ENCODE results near the gene SMURF1.

DNA sequence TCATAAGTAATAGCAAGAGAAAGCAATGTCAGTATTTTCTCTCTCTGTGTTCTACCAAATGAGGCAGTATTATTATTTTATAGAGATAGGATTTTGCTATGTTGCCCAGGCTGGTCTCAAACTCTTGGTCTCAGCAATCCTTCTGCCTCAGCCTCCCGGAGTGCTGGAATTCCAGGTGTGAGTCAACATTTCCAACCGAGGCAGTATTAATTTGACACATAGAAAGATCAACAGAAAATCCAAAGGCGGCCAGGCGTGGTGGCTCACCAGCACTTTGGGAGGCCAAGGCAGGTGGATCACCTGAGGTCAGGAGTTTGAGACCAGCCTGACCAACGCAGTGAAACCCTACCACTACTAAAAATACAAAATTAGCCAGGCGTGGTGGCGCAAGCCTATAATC is 71.8 kb downstream of the SMURF1 start:
- TF ChIP-seq, protein P1, sequence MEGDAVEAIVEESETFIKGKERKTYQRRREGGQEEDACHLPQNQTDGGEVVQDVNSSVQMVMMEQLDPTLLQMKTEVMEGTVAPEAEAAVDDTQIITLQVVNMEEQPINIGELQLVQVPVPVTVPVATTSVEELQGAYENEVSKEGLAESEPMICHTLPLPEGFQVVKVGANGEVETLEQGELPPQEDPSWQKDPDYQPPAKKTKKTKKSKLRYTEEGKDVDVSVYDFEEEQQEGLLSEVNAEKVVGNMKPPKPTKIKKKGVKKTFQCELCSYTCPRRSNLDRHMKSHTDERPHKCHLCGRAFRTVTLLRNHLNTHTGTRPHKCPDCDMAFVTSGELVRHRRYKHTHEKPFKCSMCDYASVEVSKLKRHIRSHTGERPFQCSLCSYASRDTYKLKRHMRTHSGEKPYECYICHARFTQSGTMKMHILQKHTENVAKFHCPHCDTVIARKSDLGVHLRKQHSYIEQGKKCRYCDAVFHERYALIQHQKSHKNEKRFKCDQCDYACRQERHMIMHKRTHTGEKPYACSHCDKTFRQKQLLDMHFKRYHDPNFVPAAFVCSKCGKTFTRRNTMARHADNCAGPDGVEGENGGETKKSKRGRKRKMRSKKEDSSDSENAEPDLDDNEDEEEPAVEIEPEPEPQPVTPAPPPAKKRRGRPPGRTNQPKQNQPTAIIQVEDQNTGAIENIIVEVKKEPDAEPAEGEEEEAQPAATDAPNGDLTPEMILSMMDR (conservative IDR thresholded peaks at IDR 0.05; ENCODE audit: low read depth, low read length), result no peak
- TF ChIP-seq RCOR1 (IDR thresholded peaks at IDR 0.05; ENCODE audit: insufficient replicate concordance, low read length), result no peak
- no peak for TF ChIP-seq POLR2A (IDR thresholded peaks at IDR 0.05; ENCODE audit: low read depth, low read length)
- TF ChIP-seq, protein P2, sequence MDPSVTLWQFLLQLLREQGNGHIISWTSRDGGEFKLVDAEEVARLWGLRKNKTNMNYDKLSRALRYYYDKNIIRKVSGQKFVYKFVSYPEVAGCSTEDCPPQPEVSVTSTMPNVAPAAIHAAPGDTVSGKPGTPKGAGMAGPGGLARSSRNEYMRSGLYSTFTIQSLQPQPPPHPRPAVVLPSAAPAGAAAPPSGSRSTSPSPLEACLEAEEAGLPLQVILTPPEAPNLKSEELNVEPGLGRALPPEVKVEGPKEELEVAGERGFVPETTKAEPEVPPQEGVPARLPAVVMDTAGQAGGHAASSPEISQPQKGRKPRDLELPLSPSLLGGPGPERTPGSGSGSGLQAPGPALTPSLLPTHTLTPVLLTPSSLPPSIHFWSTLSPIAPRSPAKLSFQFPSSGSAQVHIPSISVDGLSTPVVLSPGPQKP (IDR thresholded peaks at IDR 0.05; ENCODE audit: borderline replicate concordance, low read depth, low read length), result no peak
- no peak for TF ChIP-seq CHD1 (IDR thresholded peaks at IDR 0.05; ENCODE audit: low read depth, low read length)
- TF ChIP-seq RAD21 (IDR thresholded peaks at IDR 0.05; ENCODE audit: low read length), result no peak
- TF ChIP-seq, protein P3, sequence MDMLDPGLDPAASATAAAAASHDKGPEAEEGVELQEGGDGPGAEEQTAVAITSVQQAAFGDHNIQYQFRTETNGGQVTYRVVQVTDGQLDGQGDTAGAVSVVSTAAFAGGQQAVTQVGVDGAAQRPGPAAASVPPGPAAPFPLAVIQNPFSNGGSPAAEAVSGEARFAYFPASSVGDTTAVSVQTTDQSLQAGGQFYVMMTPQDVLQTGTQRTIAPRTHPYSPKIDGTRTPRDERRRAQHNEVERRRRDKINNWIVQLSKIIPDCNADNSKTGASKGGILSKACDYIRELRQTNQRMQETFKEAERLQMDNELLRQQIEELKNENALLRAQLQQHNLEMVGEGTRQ (IDR thresholded peaks at IDR 0.05; ENCODE audit: low read depth, low read length), result no peak
- no peak for TF ChIP-seq BHLHE40 (IDR thresholded peaks at IDR 0.05; ENCODE audit: low read depth, low read length)
